ENCODE data around the gene MYO1B. TPM values are rescaled to one million over a fixed set of nuclear protein-coding genes. Genes with fewer than 3 reads are reported as not detected.

Gene MYO1B
- total RNA-seq, 1 experiment from 2014 or later, result 80.3 TPM

DNA sequence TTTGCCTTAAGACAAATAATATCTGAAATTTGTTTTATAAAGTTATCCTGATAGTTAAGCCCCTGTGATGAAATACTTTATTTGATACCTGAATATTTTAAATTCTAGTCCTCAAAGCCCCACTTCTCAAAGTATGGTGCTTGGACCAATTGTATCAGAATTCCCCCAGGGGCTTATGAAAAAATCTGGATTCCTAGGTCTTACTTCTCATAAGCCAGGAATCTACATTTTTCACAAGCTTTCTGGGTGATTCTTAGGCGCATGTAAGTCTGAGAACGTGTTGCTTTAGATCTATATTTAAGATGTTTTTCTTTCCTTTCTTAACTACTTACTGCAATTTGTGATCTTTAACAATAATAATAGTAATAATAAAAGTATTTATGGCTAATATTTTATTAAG lies 53.1 kb downstream of the MYO1B start:
- no peaks in the 10 kb centered on the region for H3K9me3 Mint-ChIP-seq (ENCODE audit: unreplicated experiment)
- H3K4me3 Mint-ChIP-seq (ENCODE audit: unreplicated experiment), result no peak overlapping the region
- H3K27me3 Mint-ChIP-seq (ENCODE audit: insufficient read depth, unreplicated experiment), result no peaks in the 10 kb centered on the region
- H3K4me1 Mint-ChIP-seq (ENCODE audit: low read depth, unreplicated experiment), result peaks cover 29% of the 10 kb centered on the region
- BruUV-seq (replicated peaks), result no TSS peak
- TF ChIP-seq, protein P1, sequence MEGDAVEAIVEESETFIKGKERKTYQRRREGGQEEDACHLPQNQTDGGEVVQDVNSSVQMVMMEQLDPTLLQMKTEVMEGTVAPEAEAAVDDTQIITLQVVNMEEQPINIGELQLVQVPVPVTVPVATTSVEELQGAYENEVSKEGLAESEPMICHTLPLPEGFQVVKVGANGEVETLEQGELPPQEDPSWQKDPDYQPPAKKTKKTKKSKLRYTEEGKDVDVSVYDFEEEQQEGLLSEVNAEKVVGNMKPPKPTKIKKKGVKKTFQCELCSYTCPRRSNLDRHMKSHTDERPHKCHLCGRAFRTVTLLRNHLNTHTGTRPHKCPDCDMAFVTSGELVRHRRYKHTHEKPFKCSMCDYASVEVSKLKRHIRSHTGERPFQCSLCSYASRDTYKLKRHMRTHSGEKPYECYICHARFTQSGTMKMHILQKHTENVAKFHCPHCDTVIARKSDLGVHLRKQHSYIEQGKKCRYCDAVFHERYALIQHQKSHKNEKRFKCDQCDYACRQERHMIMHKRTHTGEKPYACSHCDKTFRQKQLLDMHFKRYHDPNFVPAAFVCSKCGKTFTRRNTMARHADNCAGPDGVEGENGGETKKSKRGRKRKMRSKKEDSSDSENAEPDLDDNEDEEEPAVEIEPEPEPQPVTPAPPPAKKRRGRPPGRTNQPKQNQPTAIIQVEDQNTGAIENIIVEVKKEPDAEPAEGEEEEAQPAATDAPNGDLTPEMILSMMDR (IDR thresholded peaks at IDR 0.05; ENCODE audit: insufficient read depth in 1 of 2, low read depth in 1 of 2, low read length in 1 of 2, severe bottlenecking in 1 of 2, unreplicated experiment in 1 of 2), result no peak
- H3K4me3 ChIP-seq (ENCODE audit: low read depth, low read length), result no peak overlapping the region
- no peaks in the 10 kb centered on the region for H3K27me3 ChIP-seq (replicated peaks; ENCODE audit: control insufficient read depth, insufficient read depth, low read length)
- POLR2A ChIA-PET, result no interaction called here
- DNase-seq, result no peak
- intact Hi-C loops (cut with micrococcal nuclease; ENCODE audit: unreplicated experiment), result no loop called here
- CTCF ChIA-PET, result no interaction called here
- H3K27ac Mint-ChIP-seq (ENCODE audit: unreplicated experiment), result no peak overlapping the region
- H3K4me1 ChIP-seq, result peaks cover 18% of the 10 kb centered on the region
- no peaks in the 10 kb centered on the region for H3K9me3 ChIP-seq
- no peaks in the 10 kb centered on the region for H3K36me3 ChIP-seq (ENCODE audit: control insufficient read depth, insufficient read depth, low read length)
- peaks cover 24% of the 10 kb centered on the region for H3K36me3 Mint-ChIP-seq (ENCODE audit: insufficient read depth, unreplicated experiment)

DNA sequence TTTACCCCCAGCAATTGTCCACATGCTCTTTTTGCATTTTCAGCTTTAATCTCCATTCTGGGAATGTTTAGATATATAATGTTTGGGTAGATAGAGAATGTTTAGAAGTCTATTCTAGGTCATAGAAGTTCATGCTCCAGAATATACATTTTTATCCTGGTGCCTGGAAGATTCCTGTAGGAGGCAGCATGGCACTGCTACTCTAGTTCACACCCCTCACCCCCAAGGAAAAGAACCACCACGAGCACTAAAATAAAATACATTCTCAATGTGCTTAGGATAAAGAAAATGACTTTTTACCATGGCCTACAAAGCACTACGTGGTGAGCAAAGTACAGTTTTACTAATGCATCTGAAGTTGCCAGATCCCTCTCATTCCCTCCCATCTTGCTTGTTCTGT lies 53.8 kb downstream of the MYO1B start:
- Mint-ChIP-seq H3K27me3 (ENCODE audit: insufficient read depth, unreplicated experiment) (no peaks in the 10 kb centered on the region), H3K27ac (ENCODE audit: unreplicated experiment) (no peak overlapping the region), H3K36me3 (ENCODE audit: insufficient read depth, unreplicated experiment) (peaks cover 24% of the 10 kb centered on the region), H3K4me3 (ENCODE audit: unreplicated experiment) (no peak overlapping the region), H3K4me1 (ENCODE audit: low read depth, unreplicated experiment) (peaks cover 33% of the 10 kb centered on the region), H3K9me3 (ENCODE audit: unreplicated experiment) (no peaks in the 10 kb centered on the region)
- intact Hi-C loops (cut with micrococcal nuclease; ENCODE audit: unreplicated experiment), result no loop called here
- Histone ChIP-seq H3K27me3 (replicated peaks; ENCODE audit: control insufficient read depth, insufficient read depth, low read length) (no peaks in the 10 kb centered on the region), H3K4me1 (peaks cover 22% of the 10 kb centered on the region), H3K36me3 (ENCODE audit: control insufficient read depth, insufficient read depth, low read length) (no peaks in the 10 kb centered on the region), H3K4me3 (ENCODE audit: low read depth, low read length) (no peak overlapping the region), H3K9me3 (no peaks in the 10 kb centered on the region)
- TF ChIP-seq, protein P1 (IDR thresholded peaks at IDR 0.05; ENCODE audit: insufficient read depth in 1 of 2, low read depth in 1 of 2, low read length in 1 of 2, severe bottlenecking in 1 of 2, unreplicated experiment in 1 of 2), result no peak
- BruUV-seq (replicated peaks), result no TSS peak
- POLR2A ChIA-PET, result no interaction called here
- CTCF ChIA-PET, result no interaction called here
- no peak for DNase-seq

DNA sequence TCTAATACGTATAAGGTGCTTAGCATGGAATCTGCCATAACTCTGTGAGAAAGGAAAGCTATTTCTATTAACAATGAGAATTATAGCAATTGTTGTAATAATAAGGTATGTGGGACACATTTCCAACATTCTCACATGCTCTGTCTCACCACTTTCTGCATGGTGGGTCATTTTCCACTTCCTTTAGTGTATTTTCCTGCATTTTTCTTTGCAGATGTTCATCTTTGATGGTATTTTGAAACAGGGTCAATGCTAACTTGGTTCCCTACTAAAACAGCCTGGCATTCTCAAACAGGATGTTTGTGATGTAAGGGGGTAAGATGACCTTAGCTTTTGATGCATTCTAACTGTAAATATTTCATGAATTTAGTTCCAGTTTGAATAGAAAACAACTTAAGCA lies 54.7 kb downstream of the MYO1B start:
- POLR2A ChIA-PET, result no interaction called here
- H3K27me3 Mint-ChIP-seq (ENCODE audit: insufficient read depth, unreplicated experiment), result no peaks in the 10 kb centered on the region
- no peak for DNase-seq
- H3K4me1 ChIP-seq, result peaks cover 25% of the 10 kb centered on the region
- peaks cover 24% of the 10 kb centered on the region for H3K36me3 Mint-ChIP-seq (ENCODE audit: insufficient read depth, unreplicated experiment)
- no peak overlapping the region for H3K4me3 Mint-ChIP-seq (ENCODE audit: unreplicated experiment)
- H3K27me3 ChIP-seq (replicated peaks; ENCODE audit: control insufficient read depth, insufficient read depth, low read length), result no peaks in the 10 kb centered on the region
- intact Hi-C loops (cut with micrococcal nuclease; ENCODE audit: unreplicated experiment), result no loop called here
- no peaks in the 10 kb centered on the region for H3K9me3 Mint-ChIP-seq (ENCODE audit: unreplicated experiment)
- CTCF ChIA-PET, result no interaction called here
- peaks cover 32% of the 10 kb centered on the region for H3K4me1 Mint-ChIP-seq (ENCODE audit: low read depth, unreplicated experiment)
- BruUV-seq (replicated peaks), result no TSS peak
- no peaks in the 10 kb centered on the region for H3K9me3 ChIP-seq
- TF ChIP-seq, protein P1 (IDR thresholded peaks at IDR 0.05; ENCODE audit: insufficient read depth in 1 of 2, low read depth in 1 of 2, low read length in 1 of 2, severe bottlenecking in 1 of 2, unreplicated experiment in 1 of 2), result no peak
- H3K27ac Mint-ChIP-seq (ENCODE audit: unreplicated experiment), result no peak overlapping the region
- H3K4me3 ChIP-seq (ENCODE audit: low read depth, low read length), result no peak overlapping the region
- H3K36me3 ChIP-seq (ENCODE audit: control insufficient read depth, insufficient read depth, low read length), result no peaks in the 10 kb centered on the region
